Astrocyte (in vitro differentiated cells and primary cell): ENCODE measurements around the gene ZBTB9.

Source experiments
- CTCF ChIP-seq: IDR thresholded peaks from 2 replicates; pipeline ENCODE4 v1.5.1; 2011; ENCODE audit warnings: low read depth, mild to moderate bottlenecking, inconsistent platforms, low read length, moderate library complexity; ENCODE audit not compliant: insufficient read depth
- EZH2 ChIP-seq: IDR thresholded peaks from 2 replicates; pipeline ENCODE4 v1.6.1; 2012; ENCODE audit warnings: mild to moderate bottlenecking, low read length, inconsistent platforms; ENCODE audit not compliant: insufficient read depth

GRCh38 chr6:33445119-33445603 is 9.2 kb upstream of the ZBTB9 start:
- no peak for TF ChIP-seq CTCF
- TF ChIP-seq EZH2, result no peak
